Activated CD4-positive, CD25-positive, alpha-beta regulatory T cell treated with anti-CD3 and anti-CD28 coated beads, Interleukin-2, amount 50 U/mL, for 16 hours (primary cell): Measurements from ENCODE around the gene PDE1C.

Experiments used
- DNase-seq: peaks from one replicate; pipeline ENCODE4 v3.0.0-alpha.2; 2020; ENCODE audit warnings: low read depth, low spot score

PDE1C gene

DNA sequence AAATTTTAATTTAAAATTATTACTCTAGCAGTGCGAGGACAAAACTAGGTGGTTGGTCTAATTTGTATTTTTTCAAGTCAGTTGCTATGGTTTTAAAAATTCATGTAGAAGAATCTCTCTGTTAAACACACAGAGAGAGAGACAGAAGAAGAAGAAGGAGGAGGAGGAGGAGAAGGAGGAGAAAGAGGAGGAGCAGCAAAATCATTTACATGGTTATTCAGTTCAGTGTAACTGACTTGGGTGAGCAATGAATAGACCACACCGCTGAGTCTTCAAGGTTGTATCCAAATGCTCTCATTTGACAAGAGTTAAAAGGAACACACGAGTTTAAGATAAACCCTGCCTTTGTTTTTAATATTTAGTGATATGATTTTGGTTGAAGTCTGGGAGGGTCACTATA lies 131.1 kb downstream of the PDE1C start:
- no peak for DNase-seq

DNA sequence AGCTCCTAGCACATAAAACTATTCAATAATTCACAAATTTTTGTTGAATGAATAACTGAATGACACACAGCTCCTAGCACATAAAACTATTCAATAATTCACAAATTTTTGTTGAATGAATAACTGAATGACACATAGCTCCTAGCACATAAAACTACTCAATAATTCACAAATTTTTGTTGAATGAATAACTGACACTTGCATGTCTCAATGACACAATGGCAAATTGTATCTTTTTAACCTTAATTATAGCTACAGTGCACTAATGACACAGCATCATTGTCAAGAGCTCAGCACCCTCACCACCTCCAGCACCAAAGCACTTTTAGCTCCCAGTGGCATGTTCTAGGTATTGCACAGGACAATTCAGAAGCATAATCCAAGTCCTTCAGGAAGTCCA lies 131.6 kb downstream of the PDE1C start:
- DNase-seq: no peak

- DNase-seq: no peak
Measured at GRCh38 chr7:31937982-31938381, 132.2 kb downstream of the PDE1C start.

DNA sequence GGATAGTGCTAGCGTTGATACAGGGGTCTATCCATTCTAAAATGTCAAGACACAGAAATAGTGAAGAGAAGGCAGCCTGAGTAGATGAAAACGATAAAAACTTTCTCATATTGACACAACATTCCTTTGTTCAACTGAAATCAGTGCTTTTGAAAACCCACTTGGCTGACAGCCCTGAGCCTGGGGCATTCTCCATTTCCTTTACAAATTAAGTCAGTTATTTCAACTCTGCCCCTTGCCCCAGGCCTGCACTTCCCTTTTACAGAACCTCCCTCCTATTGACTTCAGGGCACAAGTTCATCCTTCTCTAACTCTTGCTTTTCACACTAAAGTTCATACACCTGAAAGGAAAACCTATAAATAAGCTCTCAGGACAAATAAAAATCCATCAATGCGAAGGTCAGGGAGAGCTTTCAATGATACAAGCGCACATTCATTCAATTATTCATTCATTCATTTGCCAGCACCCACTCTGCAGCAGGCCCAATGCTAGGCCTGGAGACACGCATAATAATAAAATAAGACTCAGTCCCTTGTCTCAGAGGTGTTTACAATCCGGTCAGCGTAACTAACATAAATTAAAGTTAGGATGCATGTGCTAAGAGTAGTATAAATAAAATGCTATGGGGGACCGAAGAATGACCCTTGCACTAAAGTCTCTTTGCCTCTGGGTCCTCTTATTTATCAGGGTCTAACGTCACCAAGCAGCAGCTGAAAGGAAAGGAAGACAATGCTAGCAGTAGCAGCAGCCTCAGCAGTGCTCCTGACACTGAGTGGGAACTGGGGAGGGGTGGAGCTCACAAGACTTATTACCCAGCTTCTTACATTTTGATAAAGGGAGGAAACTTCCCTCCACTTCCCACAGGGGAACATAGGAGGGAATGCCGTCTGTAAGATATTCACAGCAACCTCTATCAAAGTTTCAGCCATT lies 134.8 kb downstream of the PDE1C start:
- no peak for DNase-seq

- DNase-seq: no peak
Measured at GRCh38 chr7:31934551-31934950, 135.7 kb downstream of the PDE1C start.

- no peak for DNase-seq
Measured at GRCh38 chr7:31933481-31933880, 136.7 kb downstream of the PDE1C start.

GRCh38 chr7:31926991-31927584 lies 143.1 kb downstream of the PDE1C start:
- no peak for DNase-seq

GRCh38 chr7:31925753-31926454 lies 144.3 kb downstream of the PDE1C start:
- DNase-seq: no peak

DNA sequence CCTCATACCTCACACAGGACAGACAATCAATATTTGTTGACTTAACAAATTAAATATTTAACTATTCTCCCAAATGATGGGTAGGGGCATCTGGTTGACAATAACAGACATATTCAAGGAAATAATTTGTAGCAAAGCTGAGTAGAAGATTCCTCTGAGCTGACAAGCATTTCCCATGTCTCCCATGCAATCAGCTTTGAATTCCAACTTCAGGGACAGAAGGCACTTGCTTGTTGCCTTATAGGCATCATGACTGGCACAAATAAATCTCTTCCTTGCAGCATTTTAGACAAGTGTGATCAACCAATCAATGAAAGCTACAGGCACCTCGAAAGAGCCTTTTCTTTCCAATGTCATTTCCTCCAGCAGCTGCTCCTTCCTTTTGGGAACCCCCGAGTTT lies 146.0 kb downstream of the PDE1C start:
- no peak for DNase-seq

DNA sequence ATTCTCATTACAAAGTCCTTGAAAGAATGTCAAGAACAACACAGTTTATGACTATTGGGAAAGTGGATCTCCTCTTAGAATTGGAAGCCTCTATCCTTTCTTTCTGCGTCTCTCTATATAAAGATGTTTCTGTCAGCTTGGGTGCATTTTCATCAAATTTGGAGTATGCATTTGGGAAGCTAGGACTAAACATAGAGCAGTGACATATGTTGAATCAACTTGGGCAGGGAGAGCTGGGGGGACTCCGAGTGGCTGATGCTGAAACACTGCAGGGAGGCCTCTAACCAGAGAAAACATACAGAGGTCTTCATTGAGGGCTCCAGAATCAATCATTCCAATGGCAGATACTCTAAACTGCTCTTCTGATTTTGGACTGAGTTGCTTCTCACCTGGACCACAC lies 147.4 kb downstream of the PDE1C start:
- no peak for DNase-seq

DNA sequence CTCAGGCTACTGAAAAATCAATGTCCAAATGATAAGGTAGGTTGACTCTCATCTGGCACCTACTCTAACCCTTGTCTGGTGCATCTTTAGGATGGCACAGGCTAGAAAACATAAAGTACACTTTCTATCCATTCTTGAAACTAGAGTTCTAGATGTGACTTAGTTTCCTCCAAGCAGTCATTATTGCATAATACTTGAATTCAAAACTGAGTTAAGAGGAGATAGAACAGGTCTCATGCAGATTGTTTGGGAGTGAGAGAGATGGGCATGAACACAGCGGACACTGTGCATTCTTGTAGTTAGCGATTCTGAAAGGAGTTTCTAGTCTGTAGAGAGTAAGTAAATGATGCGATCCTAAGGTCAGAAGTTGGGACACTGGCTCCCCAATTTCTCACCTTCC lies 149.2 kb downstream of the PDE1C start:
- DNase-seq: no peak

DNA sequence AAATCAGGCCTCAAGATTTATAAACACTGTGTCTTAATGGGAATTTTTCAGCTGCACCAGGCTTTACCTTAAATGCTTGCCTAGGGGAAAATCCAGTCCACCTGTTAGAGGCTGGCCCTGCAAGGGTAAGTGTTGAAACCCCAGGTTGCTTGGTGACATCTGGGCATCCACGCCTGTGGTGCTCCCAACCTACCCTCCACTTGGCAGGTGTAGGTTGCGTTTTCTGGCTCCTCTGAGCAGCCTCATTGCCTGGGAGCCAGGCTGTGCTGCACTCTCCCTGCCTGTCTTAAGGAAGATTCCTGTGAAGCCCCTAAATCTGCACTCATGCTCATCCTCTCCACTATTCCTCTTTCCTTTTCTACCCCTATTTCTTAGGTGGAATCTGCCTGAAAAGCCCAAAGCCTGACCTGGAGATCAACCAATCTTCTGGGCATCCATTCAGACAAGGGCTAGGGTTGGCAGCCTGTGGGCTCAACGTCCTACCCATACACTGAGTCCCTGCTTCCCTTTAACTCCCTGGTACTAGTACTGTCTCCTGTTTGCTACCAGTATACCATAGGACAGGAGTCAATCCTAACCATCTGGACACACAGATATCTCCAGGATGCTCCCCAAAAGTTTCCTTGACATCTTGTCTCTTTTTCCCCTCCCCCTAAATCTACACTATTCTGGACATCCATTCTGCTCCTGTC lies 150.4 kb downstream of the PDE1C start:
- no peak for DNase-seq

DNA sequence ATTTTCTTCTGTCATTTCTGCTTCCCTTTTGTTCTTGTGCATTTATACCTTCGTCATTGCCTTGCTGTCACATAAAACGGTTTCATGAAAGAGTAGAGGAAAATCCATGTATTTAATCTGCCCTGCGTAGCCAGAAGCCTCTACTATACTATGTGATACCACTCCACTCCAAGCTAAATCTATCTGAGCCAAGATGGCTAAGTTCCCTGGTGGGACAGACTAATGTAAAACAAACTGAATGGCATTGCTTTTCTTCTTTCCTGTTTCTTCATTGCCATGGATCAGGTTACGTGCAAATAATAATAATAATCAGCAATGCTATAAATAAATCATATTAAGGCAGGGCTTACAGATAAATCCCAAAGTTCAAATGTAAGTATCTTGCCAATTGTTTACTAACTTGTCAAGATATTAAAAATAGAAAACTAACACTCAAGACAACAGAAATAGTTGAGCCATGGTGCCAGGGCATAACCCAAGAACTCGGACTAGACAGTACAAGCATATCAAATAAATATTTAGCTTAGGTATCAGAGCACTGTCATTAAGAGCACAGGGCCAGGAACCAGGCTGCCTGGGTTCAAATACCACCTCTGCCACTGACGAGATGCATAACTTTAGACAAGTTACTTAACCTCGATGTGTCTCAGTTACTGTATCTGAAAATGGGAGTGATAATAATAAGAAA lies 151.4 kb downstream of the PDE1C start:
- no peak for DNase-seq

- no peak for DNase-seq
Measured at GRCh38 chr7:31917256-31917655, 153.0 kb downstream of the PDE1C start.

DNA sequence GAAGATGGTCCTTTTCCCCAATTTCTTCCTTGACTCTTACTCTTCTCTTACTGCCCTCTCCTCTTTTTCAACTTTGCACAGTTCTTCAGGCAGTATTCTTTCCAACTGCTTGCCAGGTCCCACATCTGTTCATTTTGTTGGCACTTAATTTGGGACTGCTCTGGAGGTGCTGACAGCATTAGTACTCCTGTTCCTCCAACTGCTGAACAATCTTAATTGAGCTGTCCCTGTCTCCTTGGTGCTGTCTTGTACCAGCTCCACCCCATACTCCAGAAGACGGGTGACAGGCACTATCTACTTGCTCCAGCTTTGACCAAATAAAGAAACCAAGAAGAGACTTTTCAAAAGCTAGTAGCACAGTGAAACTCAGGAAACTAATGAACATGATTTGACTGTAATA lies 160.0 kb downstream of the PDE1C start:
- no peak for DNase-seq

DNA sequence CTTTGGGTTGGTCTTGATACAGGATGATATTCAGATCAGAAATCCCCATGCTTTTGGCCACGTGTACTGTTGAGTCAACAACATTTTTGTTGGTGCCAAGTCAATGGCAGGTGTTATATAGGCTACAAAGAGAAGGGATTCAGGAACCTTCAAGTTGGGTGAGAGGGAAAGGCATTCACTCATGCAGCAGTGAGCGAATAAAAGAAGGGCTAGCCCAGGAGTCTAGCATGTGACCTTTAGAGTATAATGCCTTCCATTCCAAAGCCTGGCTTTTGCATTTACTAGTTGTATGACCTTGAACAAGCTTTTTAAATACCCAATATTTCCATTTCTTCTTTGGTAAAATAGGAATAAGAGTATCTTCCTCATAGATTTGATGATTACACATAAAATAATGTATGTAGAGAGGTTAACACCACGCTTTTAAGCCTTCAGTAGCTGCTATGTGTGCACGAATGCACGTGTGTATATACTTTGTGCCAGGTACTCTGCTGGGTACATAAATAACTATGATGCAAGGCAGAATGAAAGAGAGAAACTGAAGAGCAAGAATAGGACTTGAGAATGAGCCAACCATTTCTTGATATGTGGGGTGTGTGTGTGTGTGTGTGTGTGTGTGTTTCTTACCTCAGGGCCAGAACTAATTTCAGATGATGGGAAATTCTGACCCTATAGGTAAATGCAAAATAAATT lies 163.6 kb downstream of the PDE1C start:
- no peak for DNase-seq

DNA sequence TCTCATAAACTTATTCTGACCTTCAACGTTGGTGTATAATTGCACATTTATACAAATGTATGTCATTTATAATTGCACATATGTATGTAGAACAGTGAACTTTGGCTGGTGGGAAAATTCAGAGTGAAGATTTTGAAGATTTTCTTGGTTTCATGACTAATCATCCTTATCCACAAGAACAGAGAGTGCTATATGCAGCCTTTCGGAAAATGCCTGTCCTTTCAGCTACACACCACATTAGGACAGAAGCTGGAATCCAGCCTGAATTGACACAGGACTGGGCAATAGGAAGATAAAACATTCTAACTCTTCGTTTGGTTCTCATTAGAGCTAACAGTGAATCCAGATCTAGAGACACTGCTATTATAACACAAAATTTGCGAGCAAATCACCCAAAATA lies 166.2 kb downstream of the PDE1C start:
- DNase-seq: no peak

DNA sequence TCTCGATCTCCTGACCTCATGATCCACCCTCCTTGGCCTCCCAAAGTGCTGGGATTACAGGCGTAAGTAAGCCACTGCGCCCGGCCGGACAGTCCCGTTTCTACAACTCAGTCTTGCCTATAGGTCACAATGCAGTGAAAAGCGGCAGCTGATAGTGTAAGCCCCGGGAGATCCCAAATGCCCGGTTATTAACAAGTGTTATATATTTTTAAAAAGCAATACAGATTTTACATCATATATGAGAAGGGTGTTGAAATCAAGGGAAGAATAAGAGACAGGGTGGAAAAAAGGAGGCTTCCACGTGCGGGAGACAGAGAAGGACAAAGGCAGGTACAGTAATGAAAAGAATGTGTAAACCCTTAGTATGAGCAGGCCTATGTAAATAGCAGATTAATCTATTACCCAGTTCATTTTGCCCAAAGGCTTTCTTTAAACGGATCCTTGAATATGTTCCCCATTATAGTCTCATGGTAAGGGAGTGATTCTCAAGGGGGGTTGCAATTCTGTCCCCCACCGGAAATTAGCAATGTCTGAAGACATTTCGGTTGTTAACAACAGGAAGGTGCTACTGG lies 170.8 kb downstream of the PDE1C start:
- DNase-seq: no peak

DNA sequence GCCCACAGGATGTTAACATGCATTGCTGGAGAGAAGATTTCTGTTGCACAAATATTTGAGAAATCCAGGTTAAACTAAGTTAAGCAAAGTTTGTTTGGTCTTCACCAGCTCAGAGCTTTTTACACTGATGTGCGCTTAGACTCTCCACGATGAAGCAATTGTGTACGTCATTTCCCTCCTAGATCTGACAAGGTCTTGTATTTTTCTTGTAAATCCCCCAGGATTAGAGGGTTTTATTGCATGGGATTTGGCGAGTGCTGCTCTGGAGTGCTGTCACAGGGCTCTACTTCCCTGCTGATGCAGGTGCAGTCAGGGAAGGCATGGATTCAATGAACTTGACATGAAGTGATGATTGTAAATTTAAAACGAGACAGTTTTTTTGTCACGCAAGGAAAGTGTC lies 173.3 kb downstream of the PDE1C start:
- no peak for DNase-seq

DNA sequence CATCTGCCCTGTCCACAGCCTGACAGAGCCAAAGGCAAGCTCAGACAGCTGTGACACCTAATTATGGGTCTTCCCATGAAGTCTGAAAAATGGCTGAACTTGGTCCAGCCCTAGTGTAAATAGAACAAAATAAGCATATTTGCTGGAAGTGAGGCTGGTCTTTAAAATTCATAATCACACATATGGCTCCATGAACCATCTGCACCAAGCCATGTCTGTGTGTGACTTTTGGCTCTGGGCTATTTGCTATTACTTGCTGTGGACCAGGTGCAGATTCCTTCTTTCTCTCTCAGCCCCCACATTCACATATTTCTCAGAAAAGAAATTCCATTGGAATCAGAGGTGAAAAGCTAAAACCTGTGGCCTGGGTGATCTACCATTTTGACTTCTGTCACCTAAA lies 175.9 kb downstream of the PDE1C start:
- DNase-seq: no peak

DNA sequence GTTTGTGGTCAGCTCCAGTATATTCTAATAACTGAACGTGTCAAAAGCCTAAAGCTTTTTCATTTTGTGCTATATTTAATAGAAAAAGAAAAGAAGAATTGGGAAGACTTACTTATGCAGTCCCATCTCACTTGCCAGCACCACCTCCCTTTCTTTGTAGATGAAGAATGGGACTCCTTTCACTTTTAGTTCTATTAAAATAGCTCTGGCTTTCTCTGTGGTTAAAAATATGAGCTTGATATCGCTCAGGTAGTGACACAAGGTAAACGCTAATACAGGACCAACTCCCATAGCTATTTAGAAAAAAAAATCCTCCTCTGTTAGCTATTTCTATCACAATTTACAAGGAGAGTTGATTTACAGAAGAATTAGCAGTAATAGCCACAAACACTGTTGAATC lies 176.8 kb downstream of the PDE1C start:
- no peak for DNase-seq
